ENCODE measurements around the gene SLC35F6.

DNA sequence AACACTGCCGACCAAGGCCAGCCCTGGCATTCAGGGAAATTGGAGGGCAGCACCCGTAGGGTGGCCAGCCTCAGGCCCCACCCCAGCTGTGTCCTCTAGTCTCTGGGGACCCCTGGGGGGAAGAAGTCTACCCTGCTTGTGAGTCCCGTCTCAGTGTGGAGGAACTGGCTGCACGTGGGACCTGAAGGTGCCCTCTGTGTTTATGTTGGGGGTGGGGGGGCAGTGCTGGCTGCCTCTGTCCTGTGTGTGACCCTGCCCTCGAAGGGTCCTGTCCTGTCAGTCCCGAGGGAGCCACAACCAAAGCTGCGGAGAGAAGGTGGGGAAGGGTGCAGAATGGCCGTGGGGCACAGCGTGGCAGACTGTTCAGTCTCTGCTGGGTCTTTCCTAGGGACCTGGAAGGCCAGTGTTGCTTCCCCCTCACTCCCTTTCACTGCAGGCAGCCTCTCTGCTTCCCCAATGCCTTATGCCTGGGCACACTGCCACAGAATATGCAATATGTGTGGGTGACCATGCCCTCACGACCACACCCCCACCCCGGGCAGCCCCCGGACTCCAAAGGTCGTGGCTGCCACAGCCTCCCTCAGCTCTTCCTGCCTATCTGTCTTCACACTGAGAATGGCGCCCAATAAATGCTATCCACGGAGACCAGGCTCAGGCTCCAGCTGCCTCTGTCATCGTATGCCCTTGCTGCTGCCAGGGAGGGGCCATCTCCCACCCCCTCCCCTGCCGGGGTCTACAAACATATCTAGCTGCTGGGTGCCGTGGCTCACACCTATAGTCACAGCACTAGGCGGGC lies 33.3 kb upstream of the SLC35F6 start:
- TF ChIP-seq EZH2 (IDR thresholded peaks at IDR 0.05; ENCODE audit: borderline replicate concordance, low read depth, low read length) = no peak
- TF ChIP-seq, protein P1, sequence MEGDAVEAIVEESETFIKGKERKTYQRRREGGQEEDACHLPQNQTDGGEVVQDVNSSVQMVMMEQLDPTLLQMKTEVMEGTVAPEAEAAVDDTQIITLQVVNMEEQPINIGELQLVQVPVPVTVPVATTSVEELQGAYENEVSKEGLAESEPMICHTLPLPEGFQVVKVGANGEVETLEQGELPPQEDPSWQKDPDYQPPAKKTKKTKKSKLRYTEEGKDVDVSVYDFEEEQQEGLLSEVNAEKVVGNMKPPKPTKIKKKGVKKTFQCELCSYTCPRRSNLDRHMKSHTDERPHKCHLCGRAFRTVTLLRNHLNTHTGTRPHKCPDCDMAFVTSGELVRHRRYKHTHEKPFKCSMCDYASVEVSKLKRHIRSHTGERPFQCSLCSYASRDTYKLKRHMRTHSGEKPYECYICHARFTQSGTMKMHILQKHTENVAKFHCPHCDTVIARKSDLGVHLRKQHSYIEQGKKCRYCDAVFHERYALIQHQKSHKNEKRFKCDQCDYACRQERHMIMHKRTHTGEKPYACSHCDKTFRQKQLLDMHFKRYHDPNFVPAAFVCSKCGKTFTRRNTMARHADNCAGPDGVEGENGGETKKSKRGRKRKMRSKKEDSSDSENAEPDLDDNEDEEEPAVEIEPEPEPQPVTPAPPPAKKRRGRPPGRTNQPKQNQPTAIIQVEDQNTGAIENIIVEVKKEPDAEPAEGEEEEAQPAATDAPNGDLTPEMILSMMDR (IDR thresholded peaks at IDR 0.05 in 2 of 3, conservative IDR thresholded peaks at IDR 0.05 in 1 of 3; ENCODE audit: insufficient read depth in 2 of 3, low read depth in 1 of 3, low read length in 3 of 3) = no peak
- TF ChIP-seq, protein P2, sequence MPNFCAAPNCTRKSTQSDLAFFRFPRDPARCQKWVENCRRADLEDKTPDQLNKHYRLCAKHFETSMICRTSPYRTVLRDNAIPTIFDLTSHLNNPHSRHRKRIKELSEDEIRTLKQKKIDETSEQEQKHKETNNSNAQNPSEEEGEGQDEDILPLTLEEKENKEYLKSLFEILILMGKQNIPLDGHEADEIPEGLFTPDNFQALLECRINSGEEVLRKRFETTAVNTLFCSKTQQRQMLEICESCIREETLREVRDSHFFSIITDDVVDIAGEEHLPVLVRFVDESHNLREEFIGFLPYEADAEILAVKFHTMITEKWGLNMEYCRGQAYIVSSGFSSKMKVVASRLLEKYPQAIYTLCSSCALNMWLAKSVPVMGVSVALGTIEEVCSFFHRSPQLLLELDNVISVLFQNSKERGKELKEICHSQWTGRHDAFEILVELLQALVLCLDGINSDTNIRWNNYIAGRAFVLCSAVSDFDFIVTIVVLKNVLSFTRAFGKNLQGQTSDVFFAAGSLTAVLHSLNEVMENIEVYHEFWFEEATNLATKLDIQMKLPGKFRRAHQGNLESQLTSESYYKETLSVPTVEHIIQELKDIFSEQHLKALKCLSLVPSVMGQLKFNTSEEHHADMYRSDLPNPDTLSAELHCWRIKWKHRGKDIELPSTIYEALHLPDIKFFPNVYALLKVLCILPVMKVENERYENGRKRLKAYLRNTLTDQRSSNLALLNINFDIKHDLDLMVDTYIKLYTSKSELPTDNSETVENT (CRISPR knock-in tag; IDR thresholded peaks at IDR 0.05) = no peak
- no peak for TF ChIP-seq TBP (optimal IDR thresholded peaks at IDR 0.05; ENCODE audit: low read depth, low read length)
- no peak for TF ChIP-seq SIX5 (IDR thresholded peaks at IDR 0.05; ENCODE audit: borderline replicate concordance in 1 of 2, insufficient read depth in 1 of 2, low read depth in 1 of 2, low read length in 2 of 2)
- no peak for TF ChIP-seq ZNF699 (CRISPR knock-in tag; IDR thresholded peaks at IDR 0.05; ENCODE audit: insufficient replicate concordance)

Measured in K562 (cell line).